RWPE2 (cell line): Measurements from ENCODE around the gene VEGFA.

ENCODE experiments used
- ATAC-seq: fragments of 200-7000 bp; cut with Tn5 transposase; 3 replicates; pipeline ENCODE4 v1.9.1; 2021; ENCODE audit warnings: low read depth
- DNase-seq: peaks from one replicate; pipeline ENCODE4 v3.0.0-alpha.2; 2020; ENCODE audit warnings: low spot score
- H3K27ac ChIP-seq: fragments of 450-650 bp; 2 replicates; pipeline ENCODE4 v1.5.1; 2017; ENCODE audit warnings: mild to moderate bottlenecking; ENCODE audit not compliant: poor library complexity, severe bottlenecking
- H3K27me3 ChIP-seq: fragments of 250-450 bp; sonication (Bioruptor Pico); 2 replicates; pipeline ENCODE4 v1.5.1; 2021; ENCODE audit warnings: mild to moderate bottlenecking, moderate library complexity; ENCODE audit not compliant: insufficient read depth, poor library complexity, severe bottlenecking
- H3K36me3 ChIP-seq: fragments of 250-450 bp; sonication (Bioruptor Pico); 2 replicates; pipeline ENCODE4 v1.5.1; 2020; ENCODE audit warnings: low read depth, mild to moderate bottlenecking, moderate library complexity
- H3K4me1 ChIP-seq: fragments of 250-450 bp; sonication (Bioruptor Pico); 2 replicates; pipeline ENCODE4 v1.5.1; 2021; ENCODE audit warnings: mild to moderate bottlenecking, moderate library complexity; ENCODE audit not compliant: insufficient read depth, poor library complexity, severe bottlenecking
- H3K4me3 ChIP-seq: fragments of 250-450 bp; sonication (Bioruptor Pico); 2 replicates; pipeline ENCODE4 v1.5.1; 2021; ENCODE audit warnings: mild to moderate bottlenecking, moderate library complexity; ENCODE audit not compliant: severe bottlenecking
- H3K9me3 ChIP-seq: fragments of 250-450 bp; sonication (Bioruptor Pico); 2 replicates; pipeline ENCODE4 v1.5.1; 2021; ENCODE audit warnings: mild to moderate bottlenecking, moderate library complexity; ENCODE audit not compliant: severe bottlenecking
- CTCF ChIP-seq: fragments of 450-650 bp; IDR thresholded peaks from one replicate; pipeline ENCODE4 v1.5.1; 2017; ENCODE audit warnings: mild to moderate bottlenecking, moderate library complexity; ENCODE audit not compliant: poor library complexity, severe bottlenecking

VEGFA gene

DNA sequence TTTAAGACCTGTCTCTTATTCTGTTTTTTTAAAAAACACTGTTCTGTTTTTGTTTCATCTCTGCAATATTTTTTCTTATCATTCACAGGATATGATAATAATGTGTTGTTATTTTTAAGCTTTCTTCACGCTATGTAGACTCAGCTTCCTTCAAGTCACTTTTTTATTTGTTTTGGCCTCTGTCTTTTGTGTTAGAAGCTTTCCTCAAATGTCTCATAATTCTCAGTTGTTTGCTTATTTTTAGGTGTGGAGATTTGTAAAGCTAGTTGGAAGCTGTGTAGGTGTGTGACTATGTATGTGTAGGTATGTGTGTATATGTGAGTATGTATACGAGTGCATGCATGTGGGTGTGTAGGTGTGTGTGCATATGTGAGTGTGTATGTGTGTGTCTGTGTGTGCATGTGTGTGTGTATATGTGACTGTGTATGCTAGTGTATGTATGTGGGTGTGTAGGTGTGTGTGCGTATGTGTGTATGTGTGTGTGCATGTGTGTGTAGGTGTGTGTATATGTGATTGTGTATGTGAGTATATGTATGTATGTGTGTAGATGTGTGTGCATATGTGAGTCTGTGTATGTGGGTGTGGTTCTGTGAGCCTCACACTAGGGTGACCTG is 16.3 kb upstream of the VEGFA start:
- ATAC-seq (no peak), DNase-seq (no peak)
- no peaks in the 10 kb centered on the region for H3K4me1 ChIP-seq
- H3K9me3 ChIP-seq: peaks cover 3% of the 10 kb centered on the region
- H3K36me3 ChIP-seq: no peaks in the 10 kb centered on the region
- no peaks in the 10 kb centered on the region for H3K27me3 ChIP-seq
- TF ChIP-seq CTCF: no peak
- no peak overlapping the region for H3K27ac ChIP-seq
- H3K4me3 ChIP-seq: no peak overlapping the region

DNA sequence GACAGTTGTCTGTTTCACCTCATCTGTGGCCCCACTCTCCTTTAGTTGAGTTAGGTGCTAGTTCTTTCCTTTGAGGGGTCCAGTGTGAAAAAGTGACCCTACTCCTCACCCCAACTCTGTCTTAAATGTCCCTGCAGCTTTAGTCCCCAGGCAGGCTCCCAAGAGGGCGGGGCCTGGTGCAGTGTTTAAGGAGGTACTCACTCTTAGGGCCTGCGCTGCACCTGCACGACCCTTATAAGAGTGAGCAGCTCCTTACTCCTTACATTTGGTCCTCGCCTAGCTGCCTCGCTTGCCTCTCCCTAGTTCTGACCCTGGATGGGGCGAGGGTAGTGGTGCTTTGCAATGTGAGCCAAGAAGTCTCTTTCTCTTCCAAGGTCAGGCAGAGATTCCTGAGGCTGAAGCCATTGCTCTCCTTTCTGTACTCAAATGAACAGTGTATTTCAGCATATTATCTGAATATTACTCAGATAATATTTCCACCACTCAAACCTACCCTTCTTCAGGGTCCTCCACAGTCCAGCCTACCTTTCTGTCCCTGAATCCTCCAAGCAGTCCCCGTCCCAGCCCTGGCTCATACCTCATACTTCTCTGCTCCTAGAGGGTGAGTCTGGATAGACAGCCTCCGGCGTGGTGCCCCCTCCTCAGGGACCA is 11.9 kb upstream of the VEGFA start:
- no peaks in the 10 kb centered on the region for H3K27me3 ChIP-seq

DNA sequence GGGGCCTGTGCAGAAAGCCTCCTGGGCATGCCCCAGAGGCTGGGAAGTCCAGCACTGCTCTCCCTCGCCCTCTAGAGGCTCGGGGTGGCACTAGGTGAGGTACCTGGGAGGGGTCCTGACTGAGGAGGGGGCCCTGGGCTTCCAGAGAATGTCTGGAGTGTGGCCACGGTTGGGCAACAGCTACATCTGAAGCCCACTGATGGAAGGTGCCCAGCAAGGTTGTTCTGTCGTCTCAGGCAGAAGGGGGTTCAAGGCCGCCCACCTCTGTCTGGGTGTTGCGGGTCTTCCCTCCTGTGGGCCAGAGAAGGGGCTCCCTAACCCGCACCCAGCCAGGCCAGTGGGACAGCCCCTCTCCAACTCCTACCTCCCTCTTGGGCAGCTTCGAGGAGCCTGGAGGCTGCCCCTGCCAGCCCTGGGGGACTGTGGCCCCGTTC is 11.4 kb upstream of the VEGFA start:
- no peak for ATAC-seq
- no peaks in the 10 kb centered on the region for H3K27me3 ChIP-seq
- no peak overlapping the region for H3K27ac ChIP-seq
- peak; percentile 55 for TF ChIP-seq CTCF
- H3K4me3 ChIP-seq: no peak overlapping the region
- H3K9me3 ChIP-seq: no peaks in the 10 kb centered on the region
- no peak for DNase-seq
- no peaks in the 10 kb centered on the region for H3K4me1 ChIP-seq
- H3K36me3 ChIP-seq: no peaks in the 10 kb centered on the region

More for the DNA sequence above, 11.9 kb upstream of the VEGFA start:
- H3K4me3 ChIP-seq: no peak overlapping the region
- no peaks in the 10 kb centered on the region for H3K4me1 ChIP-seq
- ATAC-seq (no peak), DNase-seq (no peak)
- no peak for TF ChIP-seq CTCF
- H3K27ac ChIP-seq: no peak overlapping the region
- H3K9me3 ChIP-seq: peaks cover 3% of the 10 kb centered on the region
- H3K36me3 ChIP-seq: no peaks in the 10 kb centered on the region

- Histone ChIP-seq H3K36me3 (no peaks in the 10 kb centered on the region), H3K4me1 (no peaks in the 10 kb centered on the region), H3K27ac (no peak overlapping the region), H3K9me3 (no peaks in the 10 kb centered on the region), H3K4me3 (no peak overlapping the region), H3K27me3 (no peaks in the 10 kb centered on the region)
- peak; percentile 75 for ATAC-seq
- DNase-seq: no peak
- no peak for TF ChIP-seq CTCF
Measured at GRCh38 chr6:43759136-43759906, 10.7 kb upstream of the VEGFA start.

DNA sequence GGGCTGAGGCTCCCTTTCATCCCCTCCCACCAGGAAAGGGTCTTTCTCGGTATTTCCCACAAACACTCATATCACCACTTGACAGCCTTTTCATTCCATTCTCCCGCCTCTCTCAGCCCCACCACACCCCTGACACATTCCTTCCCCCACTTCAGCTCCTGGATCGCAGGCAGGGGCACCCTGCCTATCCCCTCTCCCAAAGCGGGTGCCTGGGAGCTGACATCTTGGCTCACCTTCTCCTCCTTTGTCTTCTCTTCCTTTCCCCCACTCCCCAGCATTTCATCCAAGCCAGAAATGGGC is 10.2 kb upstream of the VEGFA start:
- no peak for TF ChIP-seq CTCF
- Histone ChIP-seq H3K27me3 (no peaks in the 10 kb centered on the region), H3K4me1 (no peaks in the 10 kb centered on the region), H3K36me3 (no peaks in the 10 kb centered on the region), H3K9me3 (no peaks in the 10 kb centered on the region), H3K27ac (no peak overlapping the region), H3K4me3 (no peak overlapping the region)
- ATAC-seq: no peak
- no peak for DNase-seq
